ENCODE measurements around the gene DACT2.

- TF ChIP-seq CTCF (IDR thresholded peaks at IDR 0.05) (no peak), ZFX (IDR thresholded peaks at IDR 0.05; ENCODE audit: borderline replicate concordance) (no peak)
These were observed 25.7 kb upstream of the DACT2 start for GRCh38 chr6:168345266-168345665.
